ACC112 (cell line): Measurements from ENCODE around the gene CTNS.

Experiments
- H2AFZ ChIP-seq: fragments of 200-600 bp; sonication (generic); one replicate; pipeline ENCODE4 v1.6.0; 2017; ENCODE audit warnings: antibody characterized with exemption, low read length; ENCODE audit not compliant: unreplicated experiment
- H3K27ac ChIP-seq: fragments of 200-600 bp; sonication (generic); 2 replicates; pipeline ENCODE4 v1.5.1; 2014; ENCODE audit warnings: low read depth, mild to moderate bottlenecking, antibody characterized with exemption, low read length, moderate library complexity
- H3K27me3 ChIP-seq: fragments of 200-600 bp; sonication (generic); 2 replicates; pipeline ENCODE4 v1.6.1; 2014; ENCODE audit warnings: mild to moderate bottlenecking, antibody characterized with exemption, low read length, moderate library complexity, mixed read lengths; ENCODE audit not compliant: insufficient read depth
- H3K36me3 ChIP-seq: fragments of 200-600 bp; sonication (generic); 2 replicates; pipeline ENCODE4 v1.6.1; 2016; ENCODE audit warnings: mild to moderate bottlenecking, antibody characterized with exemption, low read length, moderate library complexity, mixed read lengths; ENCODE audit not compliant: insufficient read depth
- H3K4me1 ChIP-seq: fragments of 200-600 bp; sonication (generic); one replicate; pipeline ENCODE4 v1.6.1; 2016; ENCODE audit warnings: low read length, mixed read lengths; ENCODE audit not compliant: insufficient read depth, unreplicated experiment, control insufficient read depth
- H3K4me3 ChIP-seq: fragments of 200-600 bp; sonication (generic); 2 replicates; pipeline ENCODE4 v1.5.1; 2014; ENCODE audit warnings: mild to moderate bottlenecking, low read depth, low read length
- H3K79me2 ChIP-seq: fragments of 200-600 bp; sonication (generic); one replicate; pipeline ENCODE4 v1.6.0; 2016; ENCODE audit warnings: low read length; ENCODE audit not compliant: control insufficient read depth, unreplicated experiment, insufficient read depth

CTNS gene

DNA sequence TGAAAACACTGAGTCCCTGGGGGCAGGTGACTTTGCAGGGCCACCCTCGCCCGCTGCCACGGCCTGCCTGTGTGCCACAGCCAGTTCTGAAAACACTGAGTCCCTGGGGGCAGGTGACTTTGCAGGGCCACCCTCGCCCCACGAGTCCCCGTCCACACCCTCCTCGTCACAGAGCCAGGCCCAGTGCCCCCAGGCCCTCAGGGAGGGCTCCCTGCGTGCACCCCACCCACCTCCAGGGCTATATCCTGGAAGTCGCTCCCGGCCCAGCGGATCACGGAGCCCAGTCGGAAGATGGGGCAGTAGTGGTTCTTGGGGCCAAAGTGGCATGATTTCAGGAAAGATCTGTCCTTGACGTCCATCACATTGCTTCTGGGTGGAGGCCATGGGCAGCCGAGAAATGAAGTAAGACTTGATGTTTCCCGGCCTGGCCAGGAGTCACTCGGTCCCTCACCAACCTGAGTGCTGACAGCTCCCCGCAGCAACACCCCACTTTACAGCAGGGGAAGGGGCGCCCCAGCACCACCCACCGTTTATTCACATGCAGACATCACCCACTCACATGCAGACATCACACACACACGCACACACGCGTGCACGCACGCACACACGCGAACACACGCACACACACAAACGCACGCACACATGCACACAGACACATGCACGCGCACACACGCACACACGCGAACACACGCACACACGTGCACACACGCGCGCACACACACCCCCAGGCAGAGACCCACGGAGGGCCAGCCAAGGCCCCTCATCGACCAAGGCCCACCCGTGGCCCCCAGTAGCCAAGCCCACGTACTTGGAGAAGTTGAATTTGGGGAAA, 52.9 kb downstream of the CTNS start:
- Histone ChIP-seq H2AFZ (no peak overlapping the region), H3K4me1 (no peaks in the 10 kb centered on the region), H3K27me3 (no peaks in the 10 kb centered on the region), H3K79me2 (no peaks in the 10 kb centered on the region), H3K27ac (no peak overlapping the region), H3K36me3 (no peaks in the 10 kb centered on the region), H3K4me3 (no peak overlapping the region)

DNA sequence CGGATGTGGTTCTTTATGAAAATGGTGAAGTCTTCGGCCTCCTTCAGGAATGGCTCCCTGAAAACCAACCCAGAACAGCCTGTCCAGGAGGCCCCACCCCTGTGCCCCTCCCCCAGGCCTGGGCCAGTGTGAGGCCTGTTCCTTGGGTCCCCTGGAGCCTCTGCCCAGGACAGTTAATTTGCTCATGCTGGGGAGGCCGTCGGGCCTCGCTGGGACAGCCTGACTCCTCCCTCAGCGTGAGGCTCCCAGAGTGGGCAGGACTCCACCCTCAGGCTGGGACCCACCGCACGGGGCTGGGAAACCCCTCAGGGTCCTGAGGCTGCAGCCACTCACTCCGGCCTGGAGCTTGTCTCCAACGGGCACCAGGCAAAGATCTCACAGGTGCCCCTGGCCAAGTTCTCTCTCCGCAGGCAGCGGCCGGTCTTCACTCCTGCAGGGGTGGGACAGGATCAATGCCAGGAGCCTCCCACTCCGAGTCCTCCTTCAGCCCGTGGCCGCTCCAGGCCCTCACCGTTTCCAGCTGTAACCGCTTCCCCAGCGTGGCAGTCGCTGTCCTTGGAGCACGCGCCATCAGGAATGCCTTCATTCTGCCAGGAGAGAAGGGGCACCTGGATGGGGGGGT, 53.6 kb downstream of the CTNS start:
- H3K36me3 ChIP-seq = no peaks in the 10 kb centered on the region
- H3K4me1 ChIP-seq = peaks cover 4% of the 10 kb centered on the region
- no peaks in the 10 kb centered on the region for H3K27me3 ChIP-seq
- no peaks in the 10 kb centered on the region for H3K79me2 ChIP-seq
- H2AFZ ChIP-seq = no peak overlapping the region
- no peak overlapping the region for H3K4me3 ChIP-seq
- H3K27ac ChIP-seq = no peak overlapping the region

DNA sequence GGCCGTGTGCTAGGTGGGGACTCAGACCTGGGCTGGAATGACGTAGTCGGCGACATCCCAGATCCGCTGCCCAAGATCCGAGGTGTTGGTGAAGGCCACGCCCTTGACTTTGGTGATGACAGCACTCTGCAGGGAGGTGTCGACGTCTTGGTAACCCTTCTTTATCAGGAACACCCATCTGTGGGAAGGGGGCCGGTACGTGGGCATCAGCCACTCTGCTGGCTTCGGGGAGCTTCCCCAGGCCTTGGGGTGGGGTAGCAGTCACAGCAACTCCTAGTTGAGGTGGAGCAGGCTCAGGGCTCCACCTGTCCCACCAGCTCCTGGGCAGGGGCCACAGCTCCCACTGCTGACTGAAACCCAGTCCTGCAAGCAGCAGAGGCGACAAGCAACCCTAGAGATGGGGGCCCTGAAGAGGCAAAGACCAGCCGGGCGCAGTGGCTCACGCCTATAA, 55.1 kb downstream of the CTNS start:
- Histone ChIP-seq H3K79me2 (no peaks in the 10 kb centered on the region), H3K27me3 (no peaks in the 10 kb centered on the region), H3K36me3 (no peaks in the 10 kb centered on the region), H2AFZ (no peak overlapping the region), H3K4me3 (no peak overlapping the region), H3K27ac (no peak overlapping the region), H3K4me1 (peaks cover 7% of the 10 kb centered on the region)

DNA sequence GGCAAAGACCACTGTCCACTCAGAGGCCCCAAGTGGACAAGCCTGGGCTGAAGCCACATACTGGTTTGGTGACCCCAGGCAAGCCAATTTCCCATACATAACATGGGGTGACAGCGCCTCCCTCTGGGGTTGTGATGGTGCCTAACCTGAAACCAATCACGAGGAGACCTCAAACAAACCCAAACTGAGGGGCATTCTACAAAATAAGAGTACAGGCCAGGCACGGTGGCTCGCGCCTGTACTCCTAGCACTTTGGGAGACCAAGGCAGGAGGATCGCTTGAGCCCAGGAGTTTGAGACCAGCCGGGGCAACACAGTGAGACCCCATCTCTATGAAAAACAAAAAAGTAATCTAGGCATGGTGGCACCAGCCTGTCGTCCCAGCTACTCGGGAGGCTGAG, 55.8 kb downstream of the CTNS start:
- H3K36me3 ChIP-seq = no peaks in the 10 kb centered on the region
- H3K27ac ChIP-seq = no peak overlapping the region
- peaks cover 8% of the 10 kb centered on the region for H3K4me1 ChIP-seq
- no peak overlapping the region for H2AFZ ChIP-seq
- no peak overlapping the region for H3K4me3 ChIP-seq
- no peaks in the 10 kb centered on the region for H3K79me2 ChIP-seq
- no peaks in the 10 kb centered on the region for H3K27me3 ChIP-seq

GRCh38 chr17:3693141-3693540, 56.6 kb downstream of the CTNS start:
- Histone ChIP-seq H2AFZ (no peak overlapping the region), H3K36me3 (no peaks in the 10 kb centered on the region), H3K27ac (no peak overlapping the region), H3K79me2 (no peaks in the 10 kb centered on the region), H3K4me3 (no peak overlapping the region), H3K4me1 (peaks cover 8% of the 10 kb centered on the region), H3K27me3 (no peaks in the 10 kb centered on the region)

DNA sequence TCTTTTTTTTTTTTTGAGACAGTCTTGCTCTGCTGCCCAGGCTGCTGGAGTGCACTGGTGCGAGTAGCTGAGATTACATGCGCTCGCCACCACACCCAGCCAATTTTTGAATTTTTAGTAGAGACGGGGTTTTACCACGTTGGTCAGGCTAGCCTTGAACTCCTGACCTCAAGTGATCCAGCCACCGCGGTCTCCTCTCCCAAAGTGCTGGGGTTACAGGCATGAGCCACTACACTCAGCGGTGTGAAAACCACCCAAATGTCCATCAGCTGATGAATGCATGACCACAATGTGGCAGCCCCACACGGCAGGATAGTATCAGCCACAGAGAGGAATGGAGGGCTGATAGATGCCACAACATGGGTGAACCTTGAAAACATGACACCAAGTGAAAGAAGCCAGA, 57.3 kb downstream of the CTNS start:
- H3K4me1 ChIP-seq = peaks cover 8% of the 10 kb centered on the region
- no peak overlapping the region for H3K27ac ChIP-seq
- H3K36me3 ChIP-seq = no peaks in the 10 kb centered on the region
- H3K27me3 ChIP-seq = no peaks in the 10 kb centered on the region
- H2AFZ ChIP-seq = no peak overlapping the region
- H3K79me2 ChIP-seq = no peaks in the 10 kb centered on the region
- H3K4me3 ChIP-seq = no peak overlapping the region

DNA sequence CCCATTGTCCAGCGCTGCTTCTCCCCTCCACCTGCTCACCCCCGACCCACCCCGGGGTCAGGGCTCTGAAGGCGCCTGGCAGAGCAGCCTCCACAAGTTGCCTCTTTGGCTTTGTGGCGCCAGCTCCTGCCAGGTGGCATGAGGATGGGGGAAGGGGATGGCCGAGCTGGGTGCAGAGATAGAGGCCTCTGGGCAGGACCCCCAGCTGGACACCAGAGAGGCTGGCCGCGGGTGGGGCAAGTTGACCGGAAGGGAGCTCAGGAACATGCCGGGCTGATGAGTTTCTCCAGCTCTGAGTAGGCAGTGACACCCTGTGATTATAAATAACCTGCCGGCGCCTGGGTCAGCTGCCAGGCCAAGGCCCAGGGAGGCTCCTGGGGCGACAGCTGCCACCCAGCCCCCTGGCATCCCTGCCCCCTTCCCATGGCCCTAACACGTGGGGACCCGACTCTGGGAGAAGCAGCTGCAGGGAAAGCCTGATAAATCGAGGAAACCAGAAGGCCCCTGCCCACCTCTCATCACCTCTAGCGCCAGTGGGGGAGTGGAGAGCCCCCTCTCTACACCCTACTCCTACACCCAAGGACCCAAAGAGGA, 58.7 kb downstream of the CTNS start:
- Histone ChIP-seq H3K4me3 (peak overlapping the region; percentile 84), H3K4me1 (peaks cover 8% of the 10 kb centered on the region), H3K27ac (no peak overlapping the region), H3K36me3 (no peaks in the 10 kb centered on the region), H3K27me3 (no peaks in the 10 kb centered on the region), H2AFZ (peak overlapping the region; percentile 70), H3K79me2 (no peaks in the 10 kb centered on the region)

- peak within 1 kb of the TSS; percentile 84 for H3K4me3 ChIP-seq
- peaks cover 8% of the 10 kb centered on the region for H3K4me1 ChIP-seq
- H3K27ac ChIP-seq = no peak within 1 kb of the TSS
- H3K36me3 ChIP-seq = no peaks in the 10 kb centered on the region
- no peaks in the 10 kb centered on the region for H3K27me3 ChIP-seq
- no peaks in the 10 kb centered on the region for H3K79me2 ChIP-seq
- peak within 1 kb of the TSS; percentile 70 for H2AFZ ChIP-seq
Measured at GRCh38 chr17:3695723-3696411, 59.3 kb downstream of the CTNS start, which contains the start of gene P2RX5. Gene P2RX5, minus strand, starts transcription at chr17:3696155. Its CDS starts 150 bp downstream, at chr17:3696005.

DNA sequence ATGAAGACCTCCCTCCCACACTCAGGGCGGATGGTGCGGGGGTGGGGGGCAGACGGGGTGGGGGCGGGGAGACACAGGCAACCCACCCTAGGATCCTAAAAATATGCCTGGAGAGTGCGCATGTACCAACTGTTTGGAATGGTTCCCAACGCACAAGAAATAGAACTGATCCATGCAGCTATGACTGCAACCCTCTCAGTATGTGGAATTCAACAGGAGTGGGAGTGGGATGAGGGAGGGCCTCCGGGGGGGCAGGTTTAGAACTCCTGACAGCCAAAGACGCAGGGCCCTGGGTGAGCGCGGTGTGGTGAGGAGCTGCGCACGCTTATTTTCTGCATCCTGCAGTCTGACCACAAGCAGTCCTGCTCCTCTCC, 60.5 kb downstream of the CTNS start:
- Histone ChIP-seq H3K79me2 (no peaks in the 10 kb centered on the region), H3K27ac (no peak overlapping the region), H3K27me3 (no peaks in the 10 kb centered on the region), H3K4me1 (peaks cover 8% of the 10 kb centered on the region), H3K4me3 (no peak overlapping the region), H2AFZ (no peak overlapping the region), H3K36me3 (no peaks in the 10 kb centered on the region)

- Histone ChIP-seq H2AFZ (no peak overlapping the region), H3K27me3 (no peaks in the 10 kb centered on the region), H3K36me3 (no peaks in the 10 kb centered on the region), H3K4me3 (no peak overlapping the region), H3K27ac (no peak overlapping the region), H3K4me1 (peaks cover 8% of the 10 kb centered on the region), H3K79me2 (no peaks in the 10 kb centered on the region)
Measured at GRCh38 chr17:3698139-3698538, 61.6 kb downstream of the CTNS start.
